NT2/D1 (cell line): ENCODE data around the gene NLK.

Source experiments
- YY1 ChIP-seq: IDR thresholded peaks from 2 replicates; pipeline ENCODE4 v1.6.1; 2011; ENCODE audit not compliant: insufficient read length, insufficient read depth
- ZNF274 ChIP-seq: IDR thresholded peaks from 2 replicates; pipeline ENCODE4 v1.6.1; 2011; ENCODE audit warnings: mild to moderate bottlenecking, low read depth, low read length

DNA sequence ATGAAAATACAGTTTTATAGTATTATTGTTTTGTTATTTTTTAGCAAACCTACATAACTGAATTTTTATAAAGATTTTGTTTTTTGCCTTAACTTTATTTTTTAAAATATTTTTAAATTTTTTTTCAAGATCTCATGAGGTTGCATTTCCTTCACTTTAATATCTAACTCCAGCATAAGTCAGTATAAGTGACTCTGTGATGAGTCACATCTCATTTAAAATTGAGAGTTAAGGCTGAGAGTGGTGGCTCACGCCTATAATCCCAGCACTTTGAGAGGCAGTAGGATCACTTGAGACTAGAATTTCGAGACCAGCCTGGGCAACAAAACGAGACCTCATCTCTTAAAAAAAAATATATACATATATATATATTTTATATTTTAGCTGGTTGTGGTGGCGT lies 44.0 kb downstream of the NLK start:
- no peak for TF ChIP-seq YY1
- TF ChIP-seq ZNF274, result no peak
